ENCODE measurements around the gene GIPC2. TPM values are rescaled to one million over a fixed set of nuclear protein-coding genes. Genes with fewer than 3 reads are reported as not detected.

GIPC2 gene
- total and polyA plus RNA-seq, 9 of the 15 experiments (the other 6 are each of a cell fraction or from before 2014, with no cell fraction given) = 0.01 to 0.05 (median 0.04) TPM; not detected in 3

DNA sequence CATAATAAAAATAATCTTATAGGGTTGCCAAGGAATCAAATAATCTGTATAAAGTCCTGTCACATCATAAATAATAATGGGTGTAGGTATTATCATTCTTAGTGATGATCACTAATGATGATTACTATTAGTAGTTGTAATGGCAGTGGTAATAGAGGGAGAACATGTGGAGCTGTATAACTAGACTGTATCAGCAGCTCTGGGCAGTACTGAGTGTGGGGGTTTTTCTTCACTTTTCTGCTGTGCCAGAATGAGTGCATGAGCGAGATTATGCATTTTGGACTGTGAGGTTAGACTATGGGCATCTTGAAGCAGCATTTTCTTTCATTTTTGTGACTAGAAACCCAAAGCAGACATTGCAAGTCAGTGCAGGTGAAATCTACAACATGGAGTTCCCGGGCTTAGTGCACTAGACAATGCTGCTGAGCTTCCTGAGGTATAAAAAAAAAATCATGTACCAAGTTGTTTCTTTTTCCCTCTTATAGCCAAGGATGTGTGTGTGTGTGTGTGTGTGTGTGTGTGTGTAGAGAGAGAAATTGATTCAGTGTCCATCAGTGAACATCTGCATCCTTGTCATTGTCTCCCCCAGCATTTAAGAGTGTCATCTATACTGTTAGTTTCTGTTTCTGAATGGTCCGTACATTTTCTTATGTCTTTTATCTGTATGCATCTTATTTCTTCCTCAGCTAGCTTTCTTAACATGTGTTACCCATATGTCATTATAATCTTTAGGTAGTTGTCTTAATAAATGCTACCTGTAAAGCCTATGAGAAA is 86.6 kb downstream of the GIPC2 start:
- 0% methylated on average over 3 of the region's 3 CpGs for WGBS (ENCODE audit: insufficient coverage, low coverage, missing lambda C conversion rate)
- CTCF ChIA-PET (ENCODE audit: low intra/inter-chr PET ratio) = no interaction called here
- POLR2A ChIA-PET = interaction anchor here (0.5 to 0.6 kb wide), 2 partner anchors 14 to 711 kb away, joined by 3 read pairs; no protein-coding TSS in a partner anchor
- no peaks in the 10 kb centered on the region for H3K9me3 ChIP-seq (replicated peaks; ENCODE audit: control insufficient read depth, insufficient read depth, low read depth, low read length)
- FAIRE-seq (no peak), ATAC-seq (no peak), DNase-seq (ENCODE audit: extremely low read depth in 1 of 4, low spot score in 3 of 4) (no peak)
- H3K4me2 ChIP-seq (ENCODE audit: insufficient read depth, low read length) = no peak overlapping the region
- no peak overlapping the region for H3K4me3 ChIP-seq
- no peaks in the 10 kb centered on the region for H3K79me2 ChIP-seq (ENCODE audit: control insufficient read depth, insufficient read depth, low read length)
- no peak overlapping the region for H2AFZ ChIP-seq (ENCODE audit: low read depth, low read length)
- in situ Hi-C loops (cut with MboI) (loop anchor here (25.0 kb wide), 1 partner anchor 530 kb away; no protein-coding TSS in a partner anchor), intact Hi-C loops (cut with micrococcal nuclease) (no loop called here)
- no peaks in the 10 kb centered on the region for H4K20me1 ChIP-seq (replicated peaks; ENCODE audit: control insufficient read depth, insufficient read depth, low read length)
- no peak overlapping the region for H3K27ac ChIP-seq (ENCODE audit: extremely low read depth, low read depth, low read length)
- TF ChIP-seq KHSRP (IDR thresholded peaks at IDR 0.05) (no peak), ZNF12 (CRISPR knock-in tag; IDR thresholded peaks at IDR 0.05) (no peak), DPF2 (IDR thresholded peaks at IDR 0.05) (no peak), NEUROD1 (IDR thresholded peaks at IDR 0.05; ENCODE audit: borderline replicate concordance, low read depth, low read length, partially characterized antibody) (no peak), CBX3 (IDR thresholded peaks at IDR 0.05; ENCODE audit: borderline replicate concordance in 1 of 2, low read length in 2 of 2) (no peak), POLR2A (conservative IDR thresholded peaks at IDR 0.05) (no peak), NONO (IDR thresholded peaks at IDR 0.05; ENCODE audit: low read depth in 2 of 2, low read length in 1 of 2) (no peak), ZNF780A (CRISPR knock-in tag; IDR thresholded peaks at IDR 0.05) (no peak), ZNF232 (CRISPR knock-in tag; IDR thresholded peaks at IDR 0.05) (no peak), BHLHE40 (IDR thresholded peaks at IDR 0.05; ENCODE audit: low read length) (no peak)
- H3K27me3 ChIP-seq (ENCODE audit: control insufficient read depth in 2 of 2, insufficient read depth in 2 of 2, low read length in 2 of 2) = no peaks in the 10 kb centered on the region
- H3K9ac ChIP-seq (ENCODE audit: insufficient read depth in 1 of 2, low read depth in 2 of 2, low read length in 2 of 2) = no peak overlapping the region
- no peaks in the 10 kb centered on the region for H3K4me1 ChIP-seq (replicated peaks in 1 of 2; ENCODE audit: control insufficient read depth in 2 of 2, insufficient read depth in 2 of 2, low read length in 2 of 2)
- no peaks in the 10 kb centered on the region for H3K36me3 ChIP-seq (ENCODE audit: control insufficient read depth, insufficient read depth, low read length)
- no peaks in the 10 kb centered on the region for H3K9me1 ChIP-seq (ENCODE audit: control insufficient read depth, insufficient read depth, low read length)
- no TSS peak for BruUV-seq (replicated peaks)

Measured in K562 (cell line).